GM12891 (cell line): ENCODE results near the gene TSR1.
A peak's percentile ranks its signal among the peaks of the same experiment; 100 is the strongest.

Experiments used
- DNase-seq: peaks from one replicate; pipeline ENCODE4 v3.0.0; 2011; ENCODE audit warnings: low spot score; ENCODE audit not compliant: insufficient read length
- FAIRE-seq: peaks from 2 replicates; lab custom pipeline; 2011; peaks lifted over from hg19 to GRCh38; lab: Jason Lieb, UNC
- PAX5 ChIP-seq: IDR thresholded peaks from 2 replicates; pipeline ENCODE4 v1.6.1; 2011; ENCODE audit warnings: low read length, moderate library complexity, mild to moderate bottlenecking; ENCODE audit not compliant: insufficient read depth, severe bottlenecking
- POLR2A ChIP-seq: IDR thresholded peaks from 2 replicates; pipeline ENCODE4 v1.6.1; 2011; ENCODE audit warnings: low read depth, low read length, control low read depth
- POLR2AphosphoS5 ChIP-seq: IDR thresholded peaks from 2 replicates; pipeline ENCODE4 v1.6.1; 2011; ENCODE audit warnings: low read depth, low read length, control low read depth
- POU2F2 ChIP-seq: IDR thresholded peaks from 2 replicates; pipeline ENCODE4 v1.6.1; 2011; ENCODE audit warnings: low read depth, mild to moderate bottlenecking, control low read depth, low read length, moderate library complexity
- SPI1 ChIP-seq: IDR thresholded peaks from 2 replicates; pipeline ENCODE4 v1.6.1; 2011; ENCODE audit warnings: low read depth, low read length, control low read depth
- TAF1 ChIP-seq: IDR thresholded peaks from 2 replicates; pipeline ENCODE4 v1.6.1; 2011; ENCODE audit warnings: low read depth, low read length, control low read depth

TSR1 gene

GRCh38 chr17:2289878-2290478 lies 46.3 kb downstream of the TSR1 start:
- TF ChIP-seq POLR2AphosphoS5 (no peak), POU2F2 (no peak), POLR2A (no peak), SPI1 (no peak), PAX5 (no peak), TAF1 (no peak)
- DNase-seq (no peak), FAIRE-seq (peak; percentile 69)

DNA sequence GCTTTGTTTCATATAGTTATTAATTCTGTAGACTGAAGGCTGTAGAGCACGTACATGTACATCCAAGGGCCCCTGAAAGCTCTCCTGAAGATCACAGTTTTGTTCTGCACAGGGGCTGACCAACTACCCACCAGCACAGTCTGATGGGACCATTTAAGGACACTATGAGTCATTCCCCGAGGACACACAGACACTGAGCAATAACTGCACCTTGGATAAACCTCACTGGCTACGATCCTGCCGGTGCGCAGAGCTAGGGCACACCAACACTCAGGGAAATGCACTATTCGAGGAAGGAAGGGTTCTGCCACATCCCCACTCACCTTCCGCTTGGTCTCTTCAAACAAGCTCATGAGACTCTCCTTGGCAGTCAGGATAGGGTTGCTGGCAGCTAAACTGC lies 53.0 kb downstream of the TSR1 start:
- no peak for DNase-seq
- FAIRE-seq: peak; percentile 51
- no peak for TF ChIP-seq PAX5
- no peak for TF ChIP-seq SPI1
- TF ChIP-seq POLR2A: no peak

GRCh38 chr17:2282297-2282873 lies 53.9 kb downstream of the TSR1 start:
- FAIRE-seq: peak; percentile 51
- DNase-seq: no peak

DNA sequence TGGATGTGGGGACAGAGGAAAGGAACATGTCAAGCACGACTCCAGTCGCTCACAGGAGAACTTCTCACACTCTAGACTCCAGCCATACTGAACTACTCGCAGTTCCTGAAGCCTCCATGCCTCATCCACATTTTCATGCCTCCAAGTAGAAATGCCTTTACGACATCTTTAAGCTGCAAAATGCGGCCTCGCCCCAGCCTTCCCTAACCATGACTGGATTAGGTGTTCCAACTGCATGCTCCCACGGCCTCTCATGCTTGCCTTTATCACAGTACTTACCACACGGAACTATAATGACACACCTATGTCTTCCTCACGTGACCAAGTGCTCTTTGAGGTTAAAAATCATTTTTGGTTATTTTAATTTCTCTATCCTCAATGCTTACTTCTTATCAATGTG lies 56.5 kb downstream of the TSR1 start:
- no peak for DNase-seq
- TF ChIP-seq PAX5 (no peak), POLR2A (no peak), SPI1 (no peak), POU2F2 (no peak), POLR2AphosphoS5 (no peak), TAF1 (no peak)
- no peak for FAIRE-seq

More at GRCh38 chr17:2282297-2282873, 53.9 kb downstream of the TSR1 start:
- TF ChIP-seq PAX5 (no peak), POLR2A (no peak), TAF1 (no peak), SPI1 (no peak), POLR2AphosphoS5 (no peak), POU2F2 (no peak)

GRCh38 chr17:2277429-2278170 lies 58.7 kb downstream of the TSR1 start:
- no peak for DNase-seq
- no peak for FAIRE-seq
- no peak for TF ChIP-seq POLR2A
- TF ChIP-seq SPI1: no peak
- TF ChIP-seq POLR2AphosphoS5: no peak
- no peak for TF ChIP-seq PAX5
- TF ChIP-seq TAF1: no peak
- TF ChIP-seq POU2F2: no peak

GRCh38 chr17:2275722-2276121 lies 60.5 kb downstream of the TSR1 start:
- TF ChIP-seq POLR2A (no peak), TAF1 (no peak), PAX5 (no peak), SPI1 (no peak)
- DNase-seq (no peak), FAIRE-seq (peak; percentile 38)

DNA sequence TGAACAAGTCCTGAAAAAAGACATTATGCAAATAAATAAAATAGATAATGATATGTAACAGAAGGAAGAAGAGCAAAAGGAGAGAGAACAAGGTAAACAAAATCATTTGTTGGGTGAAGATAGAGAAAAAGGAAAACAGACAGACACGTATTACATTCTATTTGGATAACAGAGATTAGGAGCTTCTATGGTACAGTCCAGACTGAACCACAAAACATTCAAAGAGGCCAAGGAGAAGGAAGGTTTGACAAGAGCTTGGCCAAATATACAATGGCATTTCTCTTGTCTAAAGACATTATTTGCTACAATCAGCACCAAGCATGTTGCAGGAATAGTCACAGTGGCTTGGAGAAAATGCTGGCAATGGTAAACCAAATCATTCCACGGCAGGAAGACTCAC lies 61.8 kb downstream of the TSR1 start:
- no peak for TF ChIP-seq SPI1
- TF ChIP-seq POU2F2: no peak
- TF ChIP-seq TAF1: no peak
- no peak for TF ChIP-seq POLR2A
- TF ChIP-seq PAX5: no peak
- TF ChIP-seq POLR2AphosphoS5: no peak
- FAIRE-seq (no peak), DNase-seq (no peak)
